Keratinocyte (primary cell): ENCODE measurements around the gene ZBTB7B.

Experiments
- EZH2 ChIP-seq: IDR thresholded peaks from one replicate; pipeline ENCODE4 v1.6.1; 2012; ENCODE audit warnings: inconsistent platforms, mild to moderate bottlenecking, low read length, moderate library complexity
- TF ChIP-seq, protein P1 (sequence below), 3 experiments: IDR thresholded peaks in 1 of 3; conservative IDR thresholded peaks in 1 of 3; optimal IDR thresholded peaks in 1 of 3; 2 replicates in 2 of 3; 3 replicates in 1 of 3; pipeline versions ENCODE3 to v1.5.1; 2011; ENCODE audit warnings: low read length in 3 of 3, mild to moderate bottlenecking in 3 of 3, moderate library complexity in 2 of 3, control low read depth in 1 of 3, inconsistent platforms in 1 of 3; ENCODE audit not compliant: insufficient read depth in 2 of 3; ENCODE audit errors: extremely low read depth in 1 of 3

DNA sequence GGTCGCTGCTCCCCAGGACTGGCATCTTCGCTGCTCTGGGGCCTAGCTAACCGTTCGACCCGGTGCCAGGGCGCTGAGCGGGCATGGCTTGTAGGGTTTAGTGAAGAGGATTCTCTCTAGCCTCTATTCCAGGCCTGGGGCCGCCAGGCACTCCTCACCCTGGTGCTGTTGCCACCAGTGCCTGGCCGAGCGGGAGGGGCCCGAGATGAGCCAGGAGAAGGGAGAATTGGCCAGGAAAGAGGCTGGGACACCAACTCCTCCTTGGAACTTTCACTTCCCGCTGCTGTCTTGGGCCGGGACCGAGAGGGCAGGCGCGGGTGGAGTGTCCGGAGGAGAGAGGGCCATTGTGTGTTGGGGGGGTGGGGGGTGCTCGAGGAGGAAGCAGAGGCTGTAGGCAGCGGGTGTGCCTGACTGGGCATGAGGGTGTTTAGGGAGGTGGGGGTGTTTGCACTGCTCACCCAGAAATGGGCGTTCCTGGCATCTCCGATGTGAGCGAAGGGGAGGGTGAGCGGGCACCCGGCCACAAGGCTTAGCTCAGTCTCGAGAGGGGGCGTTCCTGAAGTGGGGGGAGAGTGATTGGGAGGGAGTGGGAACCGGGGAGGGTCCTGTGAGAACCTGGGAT lies 49.3 kb downstream of the ZBTB7B start:
- TF ChIP-seq, protein P1, sequence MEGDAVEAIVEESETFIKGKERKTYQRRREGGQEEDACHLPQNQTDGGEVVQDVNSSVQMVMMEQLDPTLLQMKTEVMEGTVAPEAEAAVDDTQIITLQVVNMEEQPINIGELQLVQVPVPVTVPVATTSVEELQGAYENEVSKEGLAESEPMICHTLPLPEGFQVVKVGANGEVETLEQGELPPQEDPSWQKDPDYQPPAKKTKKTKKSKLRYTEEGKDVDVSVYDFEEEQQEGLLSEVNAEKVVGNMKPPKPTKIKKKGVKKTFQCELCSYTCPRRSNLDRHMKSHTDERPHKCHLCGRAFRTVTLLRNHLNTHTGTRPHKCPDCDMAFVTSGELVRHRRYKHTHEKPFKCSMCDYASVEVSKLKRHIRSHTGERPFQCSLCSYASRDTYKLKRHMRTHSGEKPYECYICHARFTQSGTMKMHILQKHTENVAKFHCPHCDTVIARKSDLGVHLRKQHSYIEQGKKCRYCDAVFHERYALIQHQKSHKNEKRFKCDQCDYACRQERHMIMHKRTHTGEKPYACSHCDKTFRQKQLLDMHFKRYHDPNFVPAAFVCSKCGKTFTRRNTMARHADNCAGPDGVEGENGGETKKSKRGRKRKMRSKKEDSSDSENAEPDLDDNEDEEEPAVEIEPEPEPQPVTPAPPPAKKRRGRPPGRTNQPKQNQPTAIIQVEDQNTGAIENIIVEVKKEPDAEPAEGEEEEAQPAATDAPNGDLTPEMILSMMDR (optimal IDR thresholded peaks at IDR 0.05 in 1 of 3, IDR thresholded peaks at IDR 0.05 in 1 of 3, conservative IDR thresholded peaks at IDR 0.05 in 1 of 3; ENCODE audit: extremely low read depth in 1 of 3, insufficient read depth in 2 of 3, low read length in 3 of 3), result no peak
- no peak for TF ChIP-seq EZH2
